Neural progenitor cell (in vitro differentiated cells): ENCODE measurements around the gene AASDH.

Experiments used
- EZH2 ChIP-seq: fragments of 200-600 bp; sonication (generic); IDR thresholded peaks from 2 replicates; pipeline ENCODE4 v1.6.1; 2017; ENCODE audit warnings: antibody characterized with exemption, mild to moderate bottlenecking, moderate library complexity
- EZH2phosphoT487 ChIP-seq: fragments of 200-600 bp; sonication (generic); IDR thresholded peaks from 2 replicates; pipeline ENCODE4 v1.6.1; 2017; ENCODE audit warnings: antibody characterized with exemption
- TF ChIP-seq, protein P1 (sequence below): fragments of 200-600 bp; sonication (generic); IDR thresholded peaks from 2 replicates; pipeline ENCODE4 v1.5.1; 2017; ENCODE audit warnings: antibody characterized with exemption, mild to moderate bottlenecking

DNA sequence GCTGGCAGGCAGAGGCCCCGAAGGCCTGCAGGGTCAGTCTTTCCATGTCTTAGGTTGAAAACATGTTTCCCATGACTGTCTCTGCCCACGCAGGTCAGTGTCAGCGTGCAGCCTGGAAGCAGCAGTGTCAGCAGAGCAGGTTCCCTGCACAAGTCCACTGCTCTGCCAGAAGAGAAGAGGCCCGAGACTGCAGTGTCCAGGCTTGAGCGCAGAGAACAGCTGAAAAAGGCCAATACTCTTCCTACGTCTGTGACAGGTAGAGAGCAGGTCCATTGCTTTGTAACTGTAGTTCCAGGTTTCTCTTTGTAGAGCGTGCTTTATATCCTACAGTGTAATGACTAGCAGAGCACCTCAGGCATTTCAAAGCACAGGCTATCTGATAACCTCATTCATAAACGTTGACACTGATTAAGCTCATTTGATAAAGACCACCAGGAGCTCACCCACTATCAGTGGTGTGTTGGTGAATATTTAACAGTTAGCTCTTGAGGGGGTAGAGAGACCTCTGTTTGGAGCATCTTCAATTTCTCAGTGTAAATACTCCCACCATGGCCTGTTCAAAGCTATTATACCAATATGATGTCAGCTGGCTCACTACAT is 63.2 kb downstream of the AASDH start:
- TF ChIP-seq, protein P1, sequence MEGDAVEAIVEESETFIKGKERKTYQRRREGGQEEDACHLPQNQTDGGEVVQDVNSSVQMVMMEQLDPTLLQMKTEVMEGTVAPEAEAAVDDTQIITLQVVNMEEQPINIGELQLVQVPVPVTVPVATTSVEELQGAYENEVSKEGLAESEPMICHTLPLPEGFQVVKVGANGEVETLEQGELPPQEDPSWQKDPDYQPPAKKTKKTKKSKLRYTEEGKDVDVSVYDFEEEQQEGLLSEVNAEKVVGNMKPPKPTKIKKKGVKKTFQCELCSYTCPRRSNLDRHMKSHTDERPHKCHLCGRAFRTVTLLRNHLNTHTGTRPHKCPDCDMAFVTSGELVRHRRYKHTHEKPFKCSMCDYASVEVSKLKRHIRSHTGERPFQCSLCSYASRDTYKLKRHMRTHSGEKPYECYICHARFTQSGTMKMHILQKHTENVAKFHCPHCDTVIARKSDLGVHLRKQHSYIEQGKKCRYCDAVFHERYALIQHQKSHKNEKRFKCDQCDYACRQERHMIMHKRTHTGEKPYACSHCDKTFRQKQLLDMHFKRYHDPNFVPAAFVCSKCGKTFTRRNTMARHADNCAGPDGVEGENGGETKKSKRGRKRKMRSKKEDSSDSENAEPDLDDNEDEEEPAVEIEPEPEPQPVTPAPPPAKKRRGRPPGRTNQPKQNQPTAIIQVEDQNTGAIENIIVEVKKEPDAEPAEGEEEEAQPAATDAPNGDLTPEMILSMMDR: no peak
- TF ChIP-seq EZH2: no peak
- TF ChIP-seq EZH2phosphoT487: no peak
